Keratinocyte (primary cell): ENCODE measurements around the gene SAMD4A. TPM values are rescaled to one million over a fixed set of nuclear protein-coding genes. Genes with fewer than 3 reads are reported as not detected.

Source experiments
- DNase-seq: peaks from one replicate; pipeline ENCODE4 v3.0.0-alpha.2; 2011; ENCODE audit warnings: low read depth, missing footprints, low spot score
- FAIRE-seq: peaks from 2 replicates; lab custom pipeline; 2011; peaks lifted over from hg19 to GRCh38; lab: Jason Lieb, UNC
- H2AFZ ChIP-seq: 2 replicates; pipeline ENCODE4 v1.6.0; 2012; ENCODE audit warnings: low read length, control low read depth, inconsistent platforms; ENCODE audit not compliant: control insufficient read depth
- H3K27ac ChIP-seq: 2 replicates; pipeline ENCODE4 v1.5.1; 2011; ENCODE audit warnings: low read length; ENCODE audit not compliant: control insufficient read depth, insufficient read depth
- H3K27me3 ChIP-seq: 3 replicates; pipeline ENCODE4 v1.6.0; 2011; ENCODE audit warnings: low read length; ENCODE audit not compliant: control insufficient read depth, insufficient read depth; ENCODE audit errors: extremely low read depth
- H3K36me3 ChIP-seq, 2 experiments: 2 replicates in 1 of 2; 3 replicates in 1 of 2; pipeline ENCODE4 v1.5.1; 2011; ENCODE audit warnings: low read length in 2 of 2, mild to moderate bottlenecking in 1 of 2; ENCODE audit not compliant: control insufficient read depth in 2 of 2, insufficient read depth in 2 of 2; ENCODE audit errors: extremely low read depth in 1 of 2
- H3K4me1 ChIP-seq: 3 replicates; pipeline ENCODE4 v1.5.1; 2011; ENCODE audit warnings: low read length; ENCODE audit not compliant: control insufficient read depth, insufficient read depth; ENCODE audit errors: extremely low read depth
- H3K4me2 ChIP-seq: 3 replicates; pipeline ENCODE4 v1.6.0; 2011; ENCODE audit warnings: low read depth, low read length; ENCODE audit not compliant: control insufficient read depth, insufficient read depth; ENCODE audit errors: extremely low read depth
- H3K4me3 ChIP-seq, 3 experiments: fragments of 200-600 bp in 1 of 3; sonication (generic) in 1 of 3; 2 replicates in 2 of 3; 3 replicates in 1 of 3; pipeline ENCODE4 v1.5.1; 2011 to 2016; ENCODE audit warnings: low read length in 3 of 3, mild to moderate bottlenecking in 3 of 3, control low read depth in 2 of 3, inconsistent platforms in 1 of 3, low read depth in 1 of 3, mixed read lengths in 1 of 3, mixed run types in 1 of 3, moderate library complexity in 1 of 3; ENCODE audit not compliant: control insufficient read depth in 2 of 3, insufficient read depth in 2 of 3; ENCODE audit errors: extremely low read depth in 1 of 3
- H3K79me2 ChIP-seq: 2 replicates; pipeline ENCODE4 v1.6.0; 2012; ENCODE audit warnings: low read length; ENCODE audit not compliant: control insufficient read depth, insufficient read depth
- H3K9ac ChIP-seq: 3 replicates; pipeline ENCODE4 v1.6.0; 2011; ENCODE audit warnings: low read length; ENCODE audit not compliant: control insufficient read depth, insufficient read depth; ENCODE audit errors: extremely low read depth
- H3K9me1 ChIP-seq: 3 replicates; pipeline ENCODE4 v1.6.0; 2011; ENCODE audit warnings: low read length; ENCODE audit not compliant: control insufficient read depth, insufficient read depth; ENCODE audit errors: extremely low read depth
- H3K9me3 ChIP-seq: 2 replicates; pipeline ENCODE4 v1.5.1; 2012; ENCODE audit warnings: low read depth, low read length; ENCODE audit not compliant: control insufficient read depth
- H4K20me1 ChIP-seq: 3 replicates; pipeline ENCODE4 v1.6.0; 2011; ENCODE audit warnings: low read length; ENCODE audit not compliant: control insufficient read depth, insufficient read depth; ENCODE audit errors: extremely low read depth
- CTCF ChIP-seq, 3 experiments: IDR thresholded peaks in 1 of 3; conservative IDR thresholded peaks in 1 of 3; optimal IDR thresholded peaks in 1 of 3; 2 replicates in 2 of 3; 3 replicates in 1 of 3; pipeline versions ENCODE3 to v1.5.1; 2011; ENCODE audit warnings: low read length in 3 of 3, mild to moderate bottlenecking in 3 of 3, moderate library complexity in 2 of 3, control low read depth in 1 of 3, inconsistent platforms in 1 of 3; ENCODE audit not compliant: insufficient read depth in 2 of 3; ENCODE audit errors: extremely low read depth in 1 of 3
- EZH2 ChIP-seq: IDR thresholded peaks from one replicate; pipeline ENCODE4 v1.6.1; 2012; ENCODE audit warnings: inconsistent platforms, mild to moderate bottlenecking, low read length, moderate library complexity
- dilution Hi-C: fragments of 300-500 bp; cut with MboI; formaldehyde crosslinking; loops from one replicate; pipeline ENCODE4 v1.7.0; 2020; ENCODE audit warnings: low sequenced_read_pairs; ENCODE audit not compliant: extremely low pct_ligation_motif_present
- polyA plus RNA-seq, 5 experiments: library from polyadenylated mRNA; depleted of rRNA in 3 of 5; stranded (reverse) in 3 of 5; stranded (forward) in 1 of 5; unstranded in 1 of 5; fragments of >200 nt; gene quantifications; 1 replicate in 1 of 5; 2 replicates in 3 of 5; 3 replicates in 1 of 5; pipeline versions ENCODE4 v1.2.1 to v1.2.3, GENCODE V29; 2011 to 2012; ENCODE audit warnings: missing spikeins in 2 of 5, low read depth in 1 of 5, low replicate concordance in 1 of 5

The SAMD4A gene
- polyA plus RNA-seq, 1 donor (not counting 4 experiments of a cell fraction or from before 2014, with no cell fraction given), result 16.2 TPM

GRCh38 chr14:54724123-54724522, 157.2 kb downstream of the SAMD4A start:
- Histone ChIP-seq H3K9ac (no peak overlapping the region), H3K4me3 (no peak overlapping the region), H3K79me2 (peaks cover 7% of the 10 kb centered on the region), H3K4me1 (no peaks in the 10 kb centered on the region), H3K9me1 (no peaks in the 10 kb centered on the region), H3K27ac (no peak overlapping the region), H3K4me2 (no peak overlapping the region), H4K20me1 (no peaks in the 10 kb centered on the region), H3K9me3 (no peaks in the 10 kb centered on the region), H3K36me3 (peaks cover 0 to 1% of the 10 kb centered on the region in 2 experiments), H2AFZ (no peak overlapping the region), H3K27me3 (no peaks in the 10 kb centered on the region)
- TF ChIP-seq EZH2 (no peak), CTCF (optimal IDR thresholded peaks at IDR 0.05 in 1 of 3, IDR thresholded peaks at IDR 0.05 in 1 of 3, conservative IDR thresholded peaks at IDR 0.05 in 1 of 3; ENCODE audit: extremely low read depth in 1 of 3, insufficient read depth in 2 of 3, low read length in 3 of 3) (no peak)
- DNase-seq, result no peak
- dilution Hi-C loops, result no loop called here
- FAIRE-seq, result no peak

GRCh38 chr14:54724676-54725325, 157.9 kb downstream of the SAMD4A start:
- Histone ChIP-seq H3K36me3 (peaks cover 0 to 1% of the 10 kb centered on the region in 2 experiments), H3K4me1 (no peaks in the 10 kb centered on the region), H3K4me3 (no peak overlapping the region), H3K79me2 (peaks cover 5% of the 10 kb centered on the region), H4K20me1 (no peaks in the 10 kb centered on the region), H3K4me2 (no peak overlapping the region), H3K9ac (no peak overlapping the region), H2AFZ (no peak overlapping the region), H3K27me3 (no peaks in the 10 kb centered on the region), H3K27ac (no peak overlapping the region), H3K9me1 (no peaks in the 10 kb centered on the region), H3K9me3 (no peaks in the 10 kb centered on the region)
- FAIRE-seq, result no peak
- no peak for DNase-seq
- TF ChIP-seq EZH2 (no peak), CTCF (optimal IDR thresholded peaks at IDR 0.05 in 1 of 3, IDR thresholded peaks at IDR 0.05 in 1 of 3, conservative IDR thresholded peaks at IDR 0.05 in 1 of 3; ENCODE audit: extremely low read depth in 1 of 3, insufficient read depth in 2 of 3, low read length in 3 of 3) (no peak)
- dilution Hi-C loops, result no loop called here
